Mesodermal cell (in vitro differentiated cells): Measurements from ENCODE around the gene CAMK1D.

Source experiments
- H3K27ac ChIP-seq: 2 replicates; pipeline ENCODE4 v1.7.0; 2013; ENCODE audit warnings: mild to moderate bottlenecking, low read depth, low read length, moderate library complexity; ENCODE audit not compliant: severe bottlenecking
- H3K36me3 ChIP-seq: 2 replicates; pipeline ENCODE4 v1.7.1; 2013; ENCODE audit warnings: mild to moderate bottlenecking, low read length, moderate library complexity; ENCODE audit not compliant: control insufficient read depth, insufficient read depth
- H3K4me1 ChIP-seq: one replicate; pipeline ENCODE4 v1.7.1; 2013; ENCODE audit warnings: mild to moderate bottlenecking, low read length; ENCODE audit not compliant: insufficient read depth, control insufficient read depth, poor library complexity, severe bottlenecking
- H3K4me3 ChIP-seq: 2 replicates; pipeline ENCODE4 v1.7.0; 2013; ENCODE audit warnings: low read length, control low read depth, mild to moderate bottlenecking; ENCODE audit not compliant: insufficient read depth, poor library complexity, severe bottlenecking; ENCODE audit errors: extremely low read depth
- H3K9me3 ChIP-seq: 2 replicates; pipeline ENCODE4 v1.7.1; 2013; ENCODE audit warnings: mild to moderate bottlenecking, low read length, moderate library complexity; ENCODE audit not compliant: control insufficient read depth
- WGBS, 2 experiments: methylation state at CpG; one replicate each; pipeline ENCODE4 v1.1.5; 2013; ENCODE audit warnings: missing lambda C conversion rate in 2 of 2; ENCODE audit not compliant: insufficient coverage in 2 of 2; 5-methylcytosine and 5-hydroxymethylcytosine counted together

Gene CAMK1D

DNA sequence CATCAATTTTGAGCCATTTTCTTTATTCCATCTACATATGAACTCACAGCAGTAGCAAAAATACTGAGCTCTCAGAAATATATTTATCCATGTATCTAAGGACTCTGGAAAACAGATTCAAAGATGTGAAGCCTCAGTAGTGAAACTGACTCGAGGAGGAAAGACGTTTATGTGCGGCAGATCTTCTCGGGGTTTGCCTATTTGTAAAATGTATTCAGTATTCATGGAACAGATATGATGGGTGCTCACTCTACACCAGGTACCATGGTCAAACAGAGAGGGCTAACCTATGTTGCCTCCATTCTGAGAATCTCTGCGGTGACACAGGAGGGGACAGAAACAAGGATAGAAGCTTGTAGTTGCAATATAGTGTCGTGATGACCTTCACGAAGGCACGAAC, 93.7 kb downstream of the CAMK1D start:
- WGBS, 2 experiments: 96% methylated on average over 4 to 8 of the region's 8 CpGs
- no peaks in the 10 kb centered on the region for H3K4me1 ChIP-seq
- H3K36me3 ChIP-seq: no peaks in the 10 kb centered on the region

DNA sequence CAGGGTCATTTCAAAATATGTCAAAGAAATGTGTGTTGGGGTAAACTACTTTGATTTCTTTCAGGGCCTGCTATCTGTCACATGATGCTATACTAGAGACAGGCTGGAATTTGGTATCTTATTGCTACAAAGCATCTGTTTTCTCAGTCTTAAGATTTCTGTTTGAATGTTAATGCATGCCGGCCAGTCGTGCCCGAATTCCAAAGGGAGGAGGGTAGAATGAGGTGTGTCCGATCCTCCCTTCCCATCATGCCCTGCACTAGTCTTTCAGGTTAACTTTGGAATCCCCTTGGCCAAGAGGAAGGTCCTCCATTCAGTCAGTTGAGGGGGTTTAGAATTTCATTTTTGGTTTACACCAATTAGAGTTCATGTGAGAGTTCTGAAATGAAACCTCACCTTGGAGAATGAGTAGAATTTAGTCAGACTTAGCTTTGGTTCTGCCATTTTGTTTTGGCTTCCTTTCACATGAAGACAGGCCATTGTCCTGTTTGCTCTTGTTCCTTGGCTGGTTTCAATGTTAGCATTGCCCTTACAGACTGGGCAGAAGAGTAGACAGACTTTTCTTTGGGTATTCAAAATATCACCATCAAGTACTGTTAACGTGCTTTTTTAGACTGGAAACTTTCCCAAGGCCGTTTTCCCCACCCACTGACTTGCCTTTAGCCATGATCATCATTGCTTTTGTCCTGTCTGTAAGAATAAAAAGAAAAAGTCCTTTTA, 95.8 kb downstream of the CAMK1D start:
- Histone ChIP-seq H3K4me1 (no peaks in the 10 kb centered on the region), H3K9me3 (no peaks in the 10 kb centered on the region), H3K4me3 (no peak overlapping the region), H3K27ac (no peak overlapping the region), H3K36me3 (no peaks in the 10 kb centered on the region)
- WGBS, 2 experiments: 52 to 100% methylated on average over 1 to 4 of the region's 6 CpGs

More for the DNA sequence above, 93.7 kb downstream of the CAMK1D start:
- Histone ChIP-seq H3K4me3 (no peak overlapping the region), H3K27ac (no peak overlapping the region), H3K9me3 (no peaks in the 10 kb centered on the region)

DNA sequence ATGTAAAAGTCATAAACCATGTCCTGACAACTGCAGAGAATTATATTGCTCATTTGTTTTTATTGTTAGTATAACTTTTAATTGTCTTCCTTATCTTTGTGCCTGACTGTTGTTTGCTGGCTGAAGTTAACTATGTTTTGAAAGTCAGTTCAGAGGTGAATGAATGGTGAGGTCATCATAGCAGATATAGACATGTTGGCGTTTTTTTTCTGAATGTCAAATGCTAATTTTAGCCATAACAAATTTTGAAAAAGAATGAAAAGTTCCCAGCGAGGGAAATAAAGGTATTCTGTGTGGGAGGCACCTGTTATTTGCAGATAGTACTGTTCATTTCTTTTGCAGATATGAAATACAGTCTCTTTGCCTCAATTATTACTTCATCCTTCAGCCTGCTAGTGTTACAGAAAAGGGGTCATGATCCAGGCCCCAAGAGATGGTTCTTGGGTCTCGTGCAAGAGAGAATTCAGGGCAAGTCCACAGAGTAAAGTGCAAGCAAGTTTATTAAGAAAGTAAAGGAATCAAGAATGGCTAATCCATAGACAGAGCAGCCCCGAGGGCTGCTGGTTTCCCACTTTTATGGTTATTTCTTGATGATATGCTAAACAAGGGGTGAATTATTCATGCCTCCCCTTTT, 96.5 kb downstream of the CAMK1D start:
- Histone ChIP-seq H3K27ac (no peak overlapping the region), H3K36me3 (no peaks in the 10 kb centered on the region), H3K4me3 (no peak overlapping the region)

DNA sequence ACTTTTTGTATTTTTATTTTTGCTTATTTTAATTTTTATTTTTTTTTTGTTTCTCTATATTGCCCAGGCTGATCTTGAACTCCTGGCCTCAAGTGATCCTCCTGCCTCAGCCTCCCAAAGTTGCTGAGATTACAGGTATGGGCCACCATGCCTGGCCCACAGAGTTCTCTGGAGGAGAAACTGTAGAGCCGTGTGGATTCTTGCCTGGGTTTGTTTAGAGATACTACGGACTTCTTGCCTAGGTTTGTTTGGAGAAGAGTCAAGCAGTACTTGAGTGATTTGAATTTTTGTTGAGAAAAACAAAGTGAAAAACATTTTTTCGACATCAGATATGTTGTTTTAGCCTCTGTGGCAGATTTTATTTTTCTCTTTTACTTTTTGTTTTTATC, 99.0 kb downstream of the CAMK1D start:
- no peaks in the 10 kb centered on the region for H3K4me1 ChIP-seq

More for the DNA sequence above, 96.5 kb downstream of the CAMK1D start:
- Histone ChIP-seq H3K9me3 (no peaks in the 10 kb centered on the region), H3K4me1 (no peaks in the 10 kb centered on the region)
- 90 to 94% methylated on average over 2 of the region's 4 CpGs for WGBS, 2 experiments

DNA sequence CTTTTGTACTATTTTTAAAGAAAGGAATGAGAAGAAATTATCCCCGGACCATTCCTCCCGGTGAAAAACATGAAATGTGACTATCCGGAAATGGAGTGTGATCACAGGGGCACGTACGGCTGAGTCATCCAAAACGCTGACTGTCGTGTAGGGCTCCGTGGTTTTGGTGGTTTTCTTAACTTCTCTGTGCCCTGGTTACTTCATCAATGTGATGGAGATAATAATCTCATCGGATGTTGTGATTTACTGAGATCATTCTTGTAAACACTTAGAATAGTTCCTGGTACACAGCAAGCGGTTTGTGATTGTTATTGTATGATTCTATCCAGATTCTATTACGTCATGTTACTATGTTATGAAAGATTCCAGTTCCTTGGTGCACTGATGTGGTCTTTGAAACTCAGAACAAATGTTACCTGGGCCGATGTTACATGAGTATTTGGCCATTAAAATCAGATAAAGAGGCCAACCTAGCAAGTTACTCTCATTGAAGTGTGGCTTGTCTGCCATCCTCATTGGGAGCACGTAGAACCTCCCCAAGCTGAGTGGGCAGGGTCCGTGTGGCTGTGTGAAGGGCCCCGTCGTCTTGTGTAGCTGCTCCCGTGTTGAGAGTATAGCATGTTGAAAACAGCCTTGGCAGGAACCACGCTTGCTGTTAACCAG, 99.5 kb downstream of the CAMK1D start:
- Histone ChIP-seq H3K9me3 (no peaks in the 10 kb centered on the region), H3K36me3 (no peaks in the 10 kb centered on the region), H3K27ac (no peak overlapping the region), H3K4me3 (no peak overlapping the region), H3K4me1 (no peaks in the 10 kb centered on the region)
- WGBS, 2 experiments: 90 to 95% methylated on average over 16 to 18 of the region's 18 CpGs

More for the DNA sequence above, 99.0 kb downstream of the CAMK1D start:
- 80 to 86% methylated on average over 1 to 2 of the region's 3 CpGs for WGBS, 2 experiments
- H3K36me3 ChIP-seq: no peaks in the 10 kb centered on the region
- H3K9me3 ChIP-seq: no peaks in the 10 kb centered on the region
- H3K4me3 ChIP-seq: no peak overlapping the region
- no peak overlapping the region for H3K27ac ChIP-seq

DNA sequence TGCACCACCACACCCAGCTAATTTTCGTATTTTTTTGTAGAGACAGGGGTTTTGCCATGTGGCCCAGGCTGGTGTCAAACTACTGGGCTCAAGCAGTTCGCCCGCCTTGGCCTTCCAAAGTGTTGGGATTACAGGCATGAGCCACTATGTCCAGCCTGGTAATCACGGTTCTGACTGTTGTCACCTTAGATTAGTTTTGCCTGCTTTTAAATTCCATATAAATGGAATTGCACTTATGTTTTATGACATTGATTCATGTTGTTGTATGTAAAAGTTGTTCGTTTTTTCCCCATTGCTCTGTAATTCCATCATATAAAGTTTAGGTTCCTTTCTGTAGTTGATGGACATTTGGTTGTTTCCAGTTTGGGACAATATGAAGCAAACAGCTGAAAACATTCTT, 106.0 kb downstream of the CAMK1D start:
- H3K4me3 ChIP-seq: no peak overlapping the region
- WGBS, 2 experiments: 84% methylated on average over 3 to 4 of the region's 5 CpGs

DNA sequence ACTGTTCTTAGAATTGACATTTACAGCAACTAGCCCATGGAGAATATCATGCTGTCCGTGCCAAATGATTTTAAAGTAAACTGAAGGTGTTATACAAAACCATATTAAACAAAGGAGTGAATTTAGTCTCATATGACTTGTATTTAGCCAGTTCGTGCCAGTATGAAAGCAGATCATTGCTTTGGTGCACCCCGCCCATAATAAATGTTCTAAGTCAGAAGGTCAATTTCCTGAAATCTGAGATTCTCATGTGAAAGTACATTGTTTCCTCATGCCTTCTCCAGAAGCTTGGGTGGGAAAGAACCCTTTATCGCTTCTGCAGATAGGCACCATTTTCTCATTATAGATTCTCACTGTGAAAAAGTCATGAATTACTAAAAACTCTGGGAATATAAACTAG, 106.4 kb downstream of the CAMK1D start:
- Histone ChIP-seq H3K4me1 (no peaks in the 10 kb centered on the region), H3K27ac (no peak overlapping the region), H3K4me3 (no peak overlapping the region), H3K36me3 (no peaks in the 10 kb centered on the region), H3K9me3 (no peaks in the 10 kb centered on the region)
- 65% methylated on average over 2 of the region's 4 CpGs; no CpG with 5 or more reads in 1 of the 2 experiments for WGBS, 2 experiments

More for the DNA sequence above, 106.0 kb downstream of the CAMK1D start:
- Histone ChIP-seq H3K4me1 (no peaks in the 10 kb centered on the region), H3K9me3 (no peaks in the 10 kb centered on the region), H3K36me3 (no peaks in the 10 kb centered on the region), H3K27ac (no peak overlapping the region)

DNA sequence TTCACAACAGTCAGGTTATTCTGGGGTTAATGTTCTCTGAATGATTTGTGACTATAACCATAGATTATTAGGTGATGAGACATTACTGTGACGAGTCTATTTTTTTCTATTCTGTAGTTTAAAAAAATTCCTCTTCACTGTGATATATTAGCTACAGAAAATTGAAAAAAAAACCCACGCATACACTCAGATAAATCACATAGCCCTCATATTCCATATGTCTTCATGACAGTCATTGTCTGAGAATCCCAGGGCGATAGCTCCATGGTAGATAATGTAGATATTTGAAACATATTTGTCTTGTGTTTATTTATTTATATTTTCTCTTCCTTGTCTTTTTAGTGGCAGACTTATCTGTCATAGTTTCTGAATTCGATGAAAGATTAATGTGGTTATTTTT, 110.0 kb downstream of the CAMK1D start:
- Histone ChIP-seq H3K9me3 (no peaks in the 10 kb centered on the region), H3K4me3 (no peak overlapping the region), H3K4me1 (no peaks in the 10 kb centered on the region), H3K36me3 (no peaks in the 10 kb centered on the region), H3K27ac (no peak overlapping the region)
- 100% methylated on average over 1 of the region's 4 CpGs for WGBS, 2 experiments

DNA sequence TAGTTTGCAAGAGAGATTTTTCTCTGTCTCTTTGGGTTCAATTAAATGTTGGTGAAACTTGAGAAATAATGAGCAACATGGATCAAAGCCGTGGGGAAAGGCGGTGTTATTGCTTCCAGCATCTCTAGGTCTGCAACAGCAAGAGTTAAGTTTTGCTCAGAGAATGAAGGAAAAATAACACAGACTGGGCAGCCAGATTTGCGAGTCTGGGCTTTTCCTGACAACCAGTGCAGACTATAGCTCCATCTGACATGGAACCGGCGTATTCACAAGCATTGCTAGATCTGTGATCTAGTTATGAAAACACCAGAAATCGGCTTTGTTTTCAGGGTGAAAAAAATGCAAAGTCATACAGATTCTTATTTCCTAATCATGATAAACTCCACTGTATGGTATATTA, 110.4 kb downstream of the CAMK1D start:
- Histone ChIP-seq H3K27ac (no peak overlapping the region), H3K4me1 (no peaks in the 10 kb centered on the region), H3K36me3 (no peaks in the 10 kb centered on the region), H3K4me3 (no peak overlapping the region), H3K9me3 (no peaks in the 10 kb centered on the region)
- 85 to 96% methylated on average over 5 to 6 of the region's 6 CpGs for WGBS, 2 experiments

DNA sequence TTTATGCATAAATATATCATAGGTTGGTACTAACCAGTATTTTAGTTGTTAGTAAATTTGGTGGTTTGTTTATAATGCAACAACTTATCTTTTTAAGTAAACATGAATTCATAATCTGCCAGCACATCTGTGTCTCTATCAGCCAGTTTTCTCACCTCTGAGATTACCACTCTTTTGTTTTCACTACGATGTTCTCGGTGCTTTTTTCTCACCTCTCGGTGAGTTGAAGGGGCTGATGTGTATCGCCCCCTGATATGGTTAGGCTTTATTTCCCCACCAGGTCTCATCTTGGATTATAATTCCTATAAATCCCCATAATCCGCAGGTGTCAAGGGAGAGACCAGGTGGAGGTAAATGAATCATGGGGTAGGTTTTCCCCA, 114.1 kb downstream of the CAMK1D start:
- Histone ChIP-seq H3K27ac (no peak overlapping the region), H3K9me3 (no peaks in the 10 kb centered on the region), H3K4me3 (no peak overlapping the region), H3K4me1 (no peaks in the 10 kb centered on the region), H3K36me3 (no peaks in the 10 kb centered on the region)
- 82 to 85% methylated on average over 2 of the region's 5 CpGs for WGBS, 2 experiments
